ENCODE measurements around the gene PSMA8. TPM values are rescaled to one million over a fixed set of nuclear protein-coding genes. Genes with fewer than 3 reads are reported as not detected.

The PSMA8 gene
- not detected in 2 replicates for polyA plus RNA-seq (2013)

- no peaks in the 10 kb centered on the region for H3K79me1 ChIP-seq (ENCODE audit: low read length)
- H2BK120ac ChIP-seq (ENCODE audit: insufficient read depth, low read length, poor library complexity), result no peak within 1 kb of the TSS
- H3K79me2 ChIP-seq (ENCODE audit: control insufficient read depth, insufficient read depth, low read length, poor library complexity), result no peaks in the 10 kb centered on the region
- peaks cover 0 to 2% of the 10 kb centered on the region in 2 experiments for H3K4me1 ChIP-seq (ENCODE audit: control insufficient read depth in 1 of 2, insufficient read depth in 2 of 2, low read length in 2 of 2)
- no peak within 1 kb of the TSS for H3K9ac ChIP-seq (ENCODE audit: low read length)
- no peak within 1 kb of the TSS for H2BK12ac ChIP-seq (ENCODE audit: low read length)
- no peak within 1 kb of the TSS for H2BK5ac ChIP-seq (ENCODE audit: low read depth, low read length, poor library complexity)
- H4K8ac ChIP-seq (ENCODE audit: low read depth, low read length), result no peak within 1 kb of the TSS
- H3K23ac ChIP-seq (ENCODE audit: low read length), result no peak within 1 kb of the TSS
- DNase-seq, result peak; percentile 45 to 58
- peaks cover 3% of the 10 kb centered on the region for H3K9me3 ChIP-seq (ENCODE audit: insufficient read depth, low read depth, low read length)
- H4K12ac ChIP-seq (ENCODE audit: low read depth, low read length), result peak within 1 kb of the TSS; percentile 1
- no peak within 1 kb of the TSS for H2AK5ac ChIP-seq (ENCODE audit: low read length)
- no CpG with 5 or more reads among the region's 31 CpGs for WGBS (ENCODE audit: extremely low coverage, insufficient coverage, insufficient read length)
- no peaks in the 10 kb centered on the region for H3K36me3 ChIP-seq (ENCODE audit: control insufficient read depth in 1 of 2, insufficient read depth in 2 of 2, low read length in 2 of 2)
- no peak within 1 kb of the TSS for H3K4me2 ChIP-seq (ENCODE audit: low read length)
- no peak within 1 kb of the TSS for H3K18ac ChIP-seq (ENCODE audit: low read length)
- no peak within 1 kb of the TSS for H2AFZ ChIP-seq (ENCODE audit: insufficient read depth, low read length, poor library complexity)
- no peaks in the 10 kb centered on the region for H3K27me3 ChIP-seq (ENCODE audit: insufficient read depth, low read length)
- H4K91ac ChIP-seq (ENCODE audit: low read depth, low read length), result no peak within 1 kb of the TSS
- no peak within 1 kb of the TSS for H3K14ac ChIP-seq (ENCODE audit: low read length)
- no peak within 1 kb of the TSS for H3K4ac ChIP-seq (ENCODE audit: low read depth, low read length)
- H3K4me3 ChIP-seq (ENCODE audit: low read depth, low read length), result no peak within 1 kb of the TSS
- H3K27ac ChIP-seq (ENCODE audit: low read depth, low read length), result no peak within 1 kb of the TSS
These were observed at the start of gene PSMA8 for GRCh38 chr18:26133652-26134051. Gene PSMA8 (plus strand): TSS chr18:26133869. CDS start chr18:26133966, 97 bp downstream.

GRCh38 chr18:26085056-26085455 is 48.6 kb upstream of the PSMA8 start:
- Histone ChIP-seq H3K4ac (ENCODE audit: low read depth, low read length) (no peak overlapping the region), H3K79me2 (ENCODE audit: control insufficient read depth, insufficient read depth, low read length, poor library complexity) (peaks cover 9% of the 10 kb centered on the region), H2AK5ac (ENCODE audit: low read length) (no peak overlapping the region), H4K8ac (ENCODE audit: low read depth, low read length) (no peak overlapping the region), H2BK12ac (ENCODE audit: low read length) (no peak overlapping the region), H3K9me3 (ENCODE audit: insufficient read depth, low read depth, low read length) (no peaks in the 10 kb centered on the region), H3K18ac (ENCODE audit: low read length) (no peak overlapping the region), H2BK5ac (ENCODE audit: low read depth, low read length, poor library complexity) (no peak overlapping the region), H4K12ac (ENCODE audit: low read depth, low read length) (no peak overlapping the region), H3K4me3 (ENCODE audit: low read depth, low read length) (no peak overlapping the region), H3K79me1 (ENCODE audit: low read length) (peaks cover 5% of the 10 kb centered on the region), H3K14ac (ENCODE audit: low read length) (no peak overlapping the region), H3K27me3 (ENCODE audit: insufficient read depth, low read length) (no peaks in the 10 kb centered on the region), H3K36me3 (ENCODE audit: control insufficient read depth in 1 of 2, insufficient read depth in 2 of 2, low read length in 2 of 2) (peaks cover 8 to 11% of the 10 kb centered on the region in 2 experiments), H2AFZ (ENCODE audit: insufficient read depth, low read length, poor library complexity) (no peak overlapping the region), H4K91ac (ENCODE audit: low read depth, low read length) (no peak overlapping the region), H3K9ac (ENCODE audit: low read length) (no peak overlapping the region), H3K27ac (ENCODE audit: low read depth, low read length) (no peak overlapping the region), H3K4me2 (ENCODE audit: low read length) (no peak overlapping the region), H2BK120ac (ENCODE audit: insufficient read depth, low read length, poor library complexity) (no peak overlapping the region), H3K4me1 (ENCODE audit: control insufficient read depth in 1 of 2, insufficient read depth in 2 of 2, low read length in 2 of 2) (peaks cover 0 to 2% of the 10 kb centered on the region in 2 experiments), H3K23ac (ENCODE audit: low read length) (no peak overlapping the region)
- DNase-seq, result no peak
- no CpG with 5 or more reads among the region's 5 CpGs for WGBS (ENCODE audit: extremely low coverage, insufficient coverage, insufficient read length)

- Histone ChIP-seq H3K27ac (ENCODE audit: low read depth, low read length) (no peak overlapping the region), H2BK120ac (ENCODE audit: insufficient read depth, low read length, poor library complexity) (no peak overlapping the region), H3K79me2 (ENCODE audit: control insufficient read depth, insufficient read depth, low read length, poor library complexity) (peaks cover 19% of the 10 kb centered on the region), H4K12ac (ENCODE audit: low read depth, low read length) (no peak overlapping the region), H3K4me1 (ENCODE audit: control insufficient read depth in 1 of 2, insufficient read depth in 2 of 2, low read length in 2 of 2) (peaks cover 0 to 2% of the 10 kb centered on the region in 2 experiments), H3K79me1 (ENCODE audit: low read length) (peaks cover 17% of the 10 kb centered on the region), H2AFZ (ENCODE audit: insufficient read depth, low read length, poor library complexity) (no peak overlapping the region), H3K9me3 (ENCODE audit: insufficient read depth, low read depth, low read length) (no peaks in the 10 kb centered on the region), H3K14ac (ENCODE audit: low read length) (no peak overlapping the region), H3K18ac (ENCODE audit: low read length) (no peak overlapping the region), H3K36me3 (ENCODE audit: control insufficient read depth in 1 of 2, insufficient read depth in 2 of 2, low read length in 2 of 2) (peaks cover 2 to 7% of the 10 kb centered on the region in 2 experiments), H3K23ac (ENCODE audit: low read length) (no peak overlapping the region), H2AK5ac (ENCODE audit: low read length) (no peak overlapping the region), H3K4me3 (ENCODE audit: low read depth, low read length) (no peak overlapping the region), H3K9ac (ENCODE audit: low read length) (no peak overlapping the region), H2BK5ac (ENCODE audit: low read depth, low read length, poor library complexity) (no peak overlapping the region), H3K27me3 (ENCODE audit: insufficient read depth, low read length) (no peaks in the 10 kb centered on the region), H2BK12ac (ENCODE audit: low read length) (no peak overlapping the region), H3K4ac (ENCODE audit: low read depth, low read length) (no peak overlapping the region), H4K8ac (ENCODE audit: low read depth, low read length) (no peak overlapping the region), H3K4me2 (ENCODE audit: low read length) (no peak overlapping the region), H4K91ac (ENCODE audit: low read depth, low read length) (no peak overlapping the region)
- WGBS (ENCODE audit: extremely low coverage, insufficient coverage, insufficient read length), result no CpG with 5 or more reads among the region's 6 CpGs
- DNase-seq, result no peak
These were observed 46.7 kb upstream of the PSMA8 start for GRCh38 chr18:26086959-26087358.

GRCh38 chr18:26088487-26088886 is 45.2 kb upstream of the PSMA8 start:
- Histone ChIP-seq H3K36me3 (ENCODE audit: control insufficient read depth in 1 of 2, insufficient read depth in 2 of 2, low read length in 2 of 2) (peaks cover 2 to 7% of the 10 kb centered on the region in 2 experiments), H4K8ac (ENCODE audit: low read depth, low read length) (no peak overlapping the region), H4K12ac (ENCODE audit: low read depth, low read length) (no peak overlapping the region), H3K18ac (ENCODE audit: low read length) (no peak overlapping the region), H2AK5ac (ENCODE audit: low read length) (no peak overlapping the region), H2BK5ac (ENCODE audit: low read depth, low read length, poor library complexity) (no peak overlapping the region), H2AFZ (ENCODE audit: insufficient read depth, low read length, poor library complexity) (no peak overlapping the region), H3K79me2 (ENCODE audit: control insufficient read depth, insufficient read depth, low read length, poor library complexity) (peaks cover 19% of the 10 kb centered on the region), H3K27ac (ENCODE audit: low read depth, low read length) (no peak overlapping the region), H3K14ac (ENCODE audit: low read length) (no peak overlapping the region), H3K4me3 (ENCODE audit: low read depth, low read length) (no peak overlapping the region), H3K27me3 (ENCODE audit: insufficient read depth, low read length) (no peaks in the 10 kb centered on the region), H3K79me1 (ENCODE audit: low read length) (peaks cover 17% of the 10 kb centered on the region), H2BK12ac (ENCODE audit: low read length) (no peak overlapping the region), H3K23ac (ENCODE audit: low read length) (no peak overlapping the region), H3K4ac (ENCODE audit: low read depth, low read length) (peak overlapping the region; percentile 97), H3K4me1 (ENCODE audit: control insufficient read depth in 1 of 2, insufficient read depth in 2 of 2, low read length in 2 of 2) (peaks cover 0 to 2% of the 10 kb centered on the region in 2 experiments), H3K9me3 (ENCODE audit: insufficient read depth, low read depth, low read length) (no peaks in the 10 kb centered on the region), H4K91ac (ENCODE audit: low read depth, low read length) (no peak overlapping the region), H3K9ac (ENCODE audit: low read length) (no peak overlapping the region), H3K4me2 (ENCODE audit: low read length) (peak overlapping the region; percentile 48), H2BK120ac (ENCODE audit: insufficient read depth, low read length, poor library complexity) (no peak overlapping the region)
- DNase-seq, result no peak
- WGBS (ENCODE audit: extremely low coverage, insufficient coverage, insufficient read length), result no CpG with 5 or more reads among the region's 3 CpGs

All from trophoblast cell (in vitro differentiated cells and primary cell).